ENCODE measurements around the gene PEPD.

PEPD gene

DNA sequence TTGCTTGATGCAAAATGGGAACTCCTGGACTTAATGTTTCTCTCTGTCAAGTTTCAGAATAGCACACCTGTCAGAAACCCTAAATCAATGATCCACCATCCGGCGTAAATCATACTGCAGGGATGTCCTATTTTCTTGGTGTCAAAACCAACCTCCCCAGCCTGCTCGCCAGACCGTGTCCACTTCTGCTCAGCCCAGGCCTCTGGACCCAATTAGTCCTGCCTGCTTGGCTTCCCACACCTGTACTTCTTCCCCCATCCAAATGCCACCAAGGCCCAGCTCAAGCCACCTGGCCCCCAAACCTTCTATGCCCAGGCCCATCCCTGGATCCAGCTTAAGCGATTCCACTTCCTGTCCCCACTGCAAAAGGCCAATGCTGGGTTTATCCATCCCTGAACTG is 25.1 kb upstream of the PEPD start:
- no peak for DNase-seq (ENCODE audit: low read depth)

DNA sequence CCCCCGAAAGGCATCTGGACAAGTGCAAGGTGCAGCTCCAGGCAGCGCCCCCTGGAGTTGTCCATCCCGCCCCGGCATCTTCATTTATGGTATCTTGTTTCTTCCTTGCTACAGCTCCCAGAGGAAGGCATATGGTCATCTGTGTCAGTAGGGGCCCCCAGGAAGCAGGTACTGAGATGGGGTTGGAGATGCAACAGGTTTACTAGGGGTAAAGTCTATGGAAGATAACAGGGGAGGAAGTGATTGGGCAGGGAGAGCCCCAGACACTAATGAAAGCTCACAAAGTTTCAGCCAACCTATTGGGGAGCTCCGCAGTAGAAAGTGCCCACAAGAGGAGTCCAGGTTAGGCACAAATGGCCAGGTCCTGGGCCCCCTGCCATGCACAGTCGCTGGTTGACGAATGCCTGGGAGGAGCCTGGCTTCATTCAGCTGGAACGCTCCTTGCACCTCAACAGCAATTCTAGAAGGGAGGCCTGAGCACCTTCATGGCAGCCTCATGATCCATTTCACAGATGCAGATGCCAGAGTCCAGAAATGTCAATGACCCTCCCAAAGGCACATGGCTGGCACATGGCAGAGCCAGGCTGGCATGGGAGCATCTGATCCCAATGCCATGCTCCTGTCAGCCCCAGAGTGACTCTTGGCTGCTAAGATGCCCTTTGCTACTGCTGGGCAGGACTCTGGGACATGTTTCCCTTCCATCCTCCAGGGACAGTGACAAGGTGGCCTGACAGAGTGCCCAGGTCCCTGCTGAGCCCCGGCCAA is 23.8 kb upstream of the PEPD start:
- DNase-seq (ENCODE audit: low read depth): no peak

GRCh38 chr19:33535226-33535625 is 13.6 kb upstream of the PEPD start:
- DNase-seq (ENCODE audit: low read depth): no peak

- DNase-seq (ENCODE audit: low read depth): no peak
These were observed 11.4 kb upstream of the PEPD start for GRCh38 chr19:33532859-33533460.

DNA sequence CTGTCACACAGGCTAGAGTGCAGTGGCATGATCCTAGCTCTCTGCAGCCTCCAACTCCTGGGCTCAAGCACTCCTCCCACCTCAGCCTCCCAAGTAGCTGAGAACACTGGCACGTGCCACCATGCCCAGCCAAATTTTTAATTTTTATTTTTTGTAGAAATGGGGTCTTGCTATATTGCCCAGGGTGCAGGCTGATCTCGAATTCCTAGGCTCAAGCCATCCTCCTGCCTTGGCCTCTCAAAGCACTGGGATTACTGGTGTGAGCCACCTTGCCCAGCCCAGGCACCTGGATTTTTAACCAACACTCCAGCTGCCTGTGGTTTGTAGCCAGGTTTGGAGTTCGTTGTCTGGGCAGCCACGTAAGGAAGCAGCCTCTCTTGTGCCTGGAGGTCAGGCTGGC is 9.3 kb upstream of the PEPD start:
- no peak for DNase-seq (ENCODE audit: low read depth)

DNA sequence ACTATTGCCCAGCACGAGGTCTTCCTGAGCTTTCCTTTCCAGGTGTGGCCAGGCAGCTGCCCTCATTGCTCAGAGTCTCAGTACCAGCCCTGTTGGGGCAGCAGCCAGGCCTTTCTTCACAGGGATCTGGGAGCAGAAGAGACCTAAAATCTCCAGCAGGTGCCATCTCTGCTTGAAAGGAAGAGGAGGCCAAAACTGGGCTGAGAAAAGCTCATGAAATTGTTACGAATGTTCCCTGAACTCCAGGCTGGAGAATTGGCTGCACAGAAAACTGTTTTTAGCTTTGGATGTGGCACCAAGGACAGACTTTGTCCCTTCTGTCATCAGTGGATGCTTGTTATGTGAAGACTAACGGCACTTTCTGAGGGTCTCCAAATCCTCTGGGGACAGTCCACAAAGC is 8.7 kb upstream of the PEPD start:
- DNase-seq (ENCODE audit: low read depth): no peak

DNA sequence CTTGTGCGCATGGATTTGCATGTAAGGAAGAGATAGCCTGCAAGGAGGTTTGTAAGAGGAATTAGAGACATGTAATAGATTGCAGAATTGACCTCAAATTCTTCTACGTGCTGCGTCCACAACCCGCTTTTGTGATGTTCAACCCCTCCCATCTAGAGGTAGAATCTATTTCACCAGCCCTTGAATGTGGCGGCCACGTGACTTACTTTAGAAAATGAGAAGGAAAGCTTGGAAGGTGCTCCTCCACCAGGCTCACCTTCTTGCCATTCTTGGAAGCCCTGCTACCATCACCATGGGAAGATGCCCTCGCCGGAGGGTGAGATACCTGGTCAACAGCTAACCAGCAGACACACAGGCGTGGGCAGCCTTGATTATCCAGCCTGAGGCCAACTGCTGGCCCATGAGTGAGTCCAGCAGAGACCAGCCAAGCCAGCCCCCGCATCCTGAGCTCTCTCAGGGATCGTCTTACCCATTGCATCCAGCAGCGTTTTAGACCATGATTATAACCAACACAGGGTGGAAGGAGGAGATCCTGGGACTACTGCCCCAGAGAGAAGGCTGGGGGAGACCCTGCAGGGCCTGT is 7.6 kb upstream of the PEPD start:
- no peak for DNase-seq (ENCODE audit: low read depth)

DNA sequence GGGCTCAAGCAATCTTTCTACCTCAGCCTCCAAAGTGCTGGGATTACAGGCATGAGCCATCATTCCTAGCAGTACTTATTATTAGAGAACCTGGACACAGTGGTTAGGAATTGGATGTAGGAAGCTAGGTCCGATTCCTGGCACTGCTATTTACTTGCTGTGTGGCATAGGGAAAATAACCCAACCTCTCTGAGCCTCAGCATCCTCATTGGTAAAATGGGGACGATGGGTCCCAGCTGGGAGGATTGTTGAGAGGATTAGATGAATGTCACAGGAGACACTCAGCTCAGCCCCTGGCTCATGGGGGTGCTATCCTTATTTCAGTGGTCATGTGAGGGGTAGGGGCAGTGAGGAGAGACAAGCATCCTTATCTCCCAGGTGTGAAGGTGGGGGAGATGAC is 6.8 kb upstream of the PEPD start:
- no peak for DNase-seq (ENCODE audit: low read depth)

DNA sequence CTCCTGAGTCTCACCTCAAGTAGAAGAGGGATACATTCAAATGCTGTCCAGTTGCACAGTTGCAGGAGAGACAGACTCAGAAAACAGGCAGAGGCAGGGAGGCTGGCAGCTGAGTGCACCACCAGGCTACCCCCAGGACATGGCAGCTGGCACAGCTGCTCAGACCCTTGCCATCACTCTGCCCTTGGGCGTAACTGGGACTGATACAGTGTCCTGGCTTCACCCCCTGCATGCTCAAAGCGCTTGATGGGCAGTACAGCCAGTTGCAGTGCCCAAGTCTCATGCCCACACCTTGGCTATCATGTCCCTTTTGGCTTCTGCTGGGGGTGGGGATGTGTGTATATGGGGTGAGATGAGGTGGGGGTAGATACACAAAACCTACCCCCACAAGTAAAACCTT is 5.5 kb upstream of the PEPD start:
- no peak for DNase-seq (ENCODE audit: low read depth)

DNA sequence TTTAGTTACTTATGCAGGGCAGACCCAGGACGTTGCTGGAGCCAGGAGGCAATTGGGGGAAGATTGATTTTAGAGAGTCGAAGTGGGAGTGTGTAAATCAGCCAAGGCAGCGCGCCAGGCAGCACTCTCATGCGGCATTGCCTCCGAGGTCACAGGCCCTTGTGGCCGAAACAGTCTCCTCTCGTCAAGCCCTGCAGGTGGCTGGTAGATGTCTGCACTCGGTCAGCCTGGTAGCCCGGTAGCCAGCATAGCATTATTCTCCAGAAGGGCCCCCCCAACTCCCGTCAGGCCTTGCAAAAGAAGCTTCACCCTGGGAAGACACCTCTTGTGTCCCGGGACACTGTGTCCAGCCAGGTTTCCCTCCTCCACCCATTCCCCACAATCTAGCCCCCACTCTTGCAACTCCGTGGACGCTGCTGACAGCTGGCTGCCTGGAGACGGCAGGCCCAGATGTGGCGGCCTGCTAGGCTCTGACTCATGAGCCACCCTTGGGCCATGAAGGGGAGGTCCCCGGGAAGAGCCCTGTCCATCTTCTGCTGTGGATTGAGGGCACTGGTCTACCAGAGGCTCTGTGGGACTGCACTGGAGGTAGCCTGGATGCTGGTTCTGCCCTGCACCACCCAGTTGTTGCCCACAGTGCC is 2.6 kb upstream of the PEPD start:
- DNase-seq (ENCODE audit: low read depth): no peak

DNA sequence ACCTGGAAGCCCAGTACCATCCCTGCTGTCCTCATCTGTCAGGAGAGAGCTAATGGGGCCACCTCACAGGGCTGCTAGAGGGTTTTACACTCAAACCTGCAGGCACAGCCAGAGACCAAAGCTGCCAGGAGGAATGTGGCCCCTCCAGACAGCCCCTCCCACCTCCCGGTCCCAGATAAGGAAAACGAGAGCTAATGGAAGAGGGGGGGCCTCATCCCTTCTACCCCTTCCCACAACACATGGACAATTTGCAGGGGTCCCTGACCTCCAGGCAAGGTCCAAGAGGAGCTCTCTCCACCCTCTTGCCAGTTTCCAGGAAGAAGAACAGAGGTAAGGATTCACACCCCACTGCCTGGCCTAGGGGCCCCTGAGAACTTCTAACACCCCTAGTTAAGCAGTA is 1.6 kb upstream of the PEPD start:
- no peak for DNase-seq (ENCODE audit: low read depth)

- DNase-seq (ENCODE audit: low read depth): no peak
These were observed 726 bp upstream of the PEPD start for GRCh38 chr19:33522371-33522662.

- DNase-seq (ENCODE audit: low read depth): no peak
These were observed 629 bp downstream of the PEPD start for GRCh38 chr19:33520844-33521479.

DNA sequence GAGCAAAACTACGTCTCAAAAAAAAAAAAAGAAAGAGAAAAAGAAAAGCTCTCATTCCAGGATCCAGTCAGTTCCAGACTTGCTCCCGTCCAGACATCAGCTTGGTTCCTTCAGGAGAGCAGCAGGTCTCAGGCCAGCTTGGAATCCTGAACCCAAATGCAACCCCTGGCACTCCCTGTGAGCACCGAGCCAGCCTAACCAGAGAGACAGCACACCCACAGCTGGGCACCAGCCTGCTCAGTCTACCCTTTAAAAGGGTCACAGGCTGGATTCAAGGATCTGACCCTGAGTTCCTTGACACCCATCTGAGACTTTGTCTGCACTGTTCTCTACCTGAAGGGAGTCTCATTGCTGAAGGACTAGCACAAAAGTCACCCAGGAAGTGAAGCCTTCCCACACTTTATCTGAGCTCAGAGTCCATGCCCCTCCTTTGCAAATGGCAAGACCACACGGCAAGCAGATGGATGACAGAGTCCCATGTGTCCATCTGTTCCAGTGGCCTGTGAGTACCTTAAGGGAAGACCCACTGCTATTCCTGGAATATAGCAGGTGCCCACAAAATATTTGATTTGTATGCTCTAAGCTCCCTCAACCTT is 1.4 kb downstream of the PEPD start:
- DNase-seq (ENCODE audit: low read depth): no peak

GRCh38 chr19:33519416-33519815 is 2.2 kb downstream of the PEPD start:
- no peak for DNase-seq (ENCODE audit: low read depth)

GRCh38 chr19:33518541-33518940 is 3.0 kb downstream of the PEPD start:
- no peak for DNase-seq (ENCODE audit: low read depth)

- no peak for DNase-seq (ENCODE audit: low read depth)
These were observed 3.7 kb downstream of the PEPD start for GRCh38 chr19:33517922-33518321.

GRCh38 chr19:33515921-33516320 is 5.7 kb downstream of the PEPD start:
- DNase-seq (ENCODE audit: low read depth): no peak

DNA sequence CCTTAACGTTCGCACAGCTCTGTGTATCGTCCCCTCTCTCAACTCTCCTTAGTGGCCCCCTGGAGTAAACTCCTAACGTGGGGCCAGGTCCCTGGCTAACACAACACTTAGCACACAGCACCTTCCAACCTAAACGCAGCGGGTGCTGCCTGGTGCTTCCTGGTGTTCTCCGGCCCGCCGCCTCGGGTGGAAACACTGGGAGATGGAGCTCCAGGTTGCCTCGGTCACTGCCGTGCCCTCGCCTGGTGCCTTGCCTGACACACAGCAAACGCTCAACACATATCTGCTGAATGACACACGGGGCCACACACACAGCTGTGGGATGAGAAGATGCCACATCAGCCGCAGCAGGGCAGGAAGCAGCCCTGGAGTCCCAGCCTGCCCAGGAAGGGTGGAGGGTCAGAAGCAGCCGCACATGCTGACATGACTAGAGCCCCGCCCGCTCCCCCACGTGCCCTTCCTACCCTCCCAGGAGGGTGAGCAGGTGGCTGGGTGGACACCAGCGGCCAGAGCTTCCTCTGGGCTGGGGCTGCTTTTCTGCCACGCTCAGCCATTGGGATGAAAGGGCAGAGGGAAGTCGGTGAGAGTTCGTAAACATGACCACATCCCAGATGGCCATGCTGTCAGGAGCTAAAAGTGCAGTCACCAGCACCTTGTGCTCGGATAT is 6.6 kb downstream of the PEPD start:
- DNase-seq (ENCODE audit: low read depth): no peak

DNA sequence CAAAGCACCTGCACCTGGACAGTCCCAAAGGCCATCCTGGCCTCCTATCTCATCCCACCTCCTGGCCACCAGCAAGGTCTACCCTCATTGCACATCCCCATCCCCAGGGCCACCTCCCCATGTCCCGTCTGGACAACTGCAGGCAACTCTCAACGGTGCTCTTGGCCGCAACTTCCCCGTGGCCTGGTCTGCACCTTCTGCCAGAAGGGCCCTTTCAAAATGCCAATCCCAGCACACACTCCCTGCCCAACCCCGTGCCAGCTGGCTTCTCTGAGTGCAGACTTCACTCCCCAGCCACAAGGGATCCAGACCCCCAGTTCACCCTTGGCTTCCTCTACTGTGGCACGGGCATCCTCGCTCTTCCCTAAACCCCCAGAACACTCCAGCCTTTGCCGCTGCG is 8.2 kb downstream of the PEPD start:
- DNase-seq (ENCODE audit: low read depth): no peak

- DNase-seq (ENCODE audit: low read depth): no peak
These were observed 8.9 kb downstream of the PEPD start for GRCh38 chr19:33512580-33513137.

GRCh38 chr19:33512021-33512420 is 9.6 kb downstream of the PEPD start:
- no peak for DNase-seq (ENCODE audit: low read depth)

Data from stimulated activated CD8-positive, alpha-beta memory T cell treated with anti-CD3 and anti-CD28 coated beads, Interleukin-12 subunit alpha, Interleukin-12 subunit beta, amount 100 ng/mL, for 4 hours (primary cell).